H1 (cell line): Measurements from ENCODE around the gene SIPA1L3. TPM values are rescaled to one million over a fixed set of nuclear protein-coding genes. Genes with fewer than 3 reads are reported as not detected.

Experiments
- CTCF ChIA-PET: fragments of 300-600 bp; sonication (Branson Sonifier 250); formaldehyde crosslinking; loops from one replicate; lab custom pipeline; 2021; ENCODE audit not compliant: partially characterized antibody; lab: Charles Lee
- POLR2A ChIA-PET: fragments of 300-600 bp; sonication (Branson Sonifier 250); formaldehyde crosslinking; loops from one replicate; lab custom pipeline; 2021; ENCODE audit warnings: inconsistent platforms; ENCODE audit not compliant: partially characterized antibody; lab: Charles Lee
- DNase-seq, 2 experiments: peaks; one replicate each; pipeline versions ENCODE4 v3.0.0 to v3.0.0-alpha.2; 2010 to 2022; ENCODE audit warnings: low spot score in 2 of 2, low read depth in 1 of 2, mixed read lengths in 1 of 2
- FAIRE-seq: peaks from 2 replicates; lab custom pipeline; 2011; peaks lifted over from hg19 to GRCh38; lab: Jason Lieb, UNC
- H2AFZ ChIP-seq: 2 replicates; pipeline ENCODE4 v1.8.1; 2012; ENCODE audit warnings: low read length, inconsistent platforms
- H2AK5ac ChIP-seq: 2 replicates; pipeline ENCODE4 v1.6.1; 2013; ENCODE audit warnings: low read depth, low read length
- H2BK120ac ChIP-seq: replicated peaks from 2 replicates; pipeline ENCODE3; 2013; ENCODE audit warnings: low read depth, low read length, inconsistent platforms
- H2BK12ac ChIP-seq: 2 replicates; pipeline ENCODE4 v1.6.1; 2013; ENCODE audit warnings: low read depth, low read length
- H2BK15ac ChIP-seq: 2 replicates; pipeline ENCODE4 v1.6.1; 2013; ENCODE audit warnings: low read length
- H2BK20ac ChIP-seq: 2 replicates; pipeline ENCODE4 v1.6.1; 2013; ENCODE audit warnings: low read length
- H2BK5ac ChIP-seq: 2 replicates; pipeline ENCODE4 v1.6.1; 2013; ENCODE audit warnings: low read depth, low read length
- H3K14ac ChIP-seq: 2 replicates; pipeline ENCODE4 v1.6.1; 2013; ENCODE audit warnings: inconsistent platforms; ENCODE audit not compliant: insufficient read length
- H3K18ac ChIP-seq: 2 replicates; pipeline ENCODE4 v1.6.1; 2013; ENCODE audit warnings: low read length; ENCODE audit errors: extremely low read depth
- H3K23ac ChIP-seq: 2 replicates; pipeline ENCODE4 v1.6.1; 2013; ENCODE audit warnings: inconsistent platforms; ENCODE audit not compliant: insufficient read length
- H3K23me2 ChIP-seq: 2 replicates; pipeline ENCODE4 v1.6.1; 2013; ENCODE audit warnings: low read depth, low read length
- H3K27ac ChIP-seq: 2 replicates; pipeline ENCODE4 v1.6.1; 2011; ENCODE audit warnings: low read depth, low read length, inconsistent platforms
- H3K27me3 ChIP-seq, 4 experiments: replicated peaks in 1 of 4; 1 replicate in 1 of 4; 2 replicates in 3 of 4; pipeline versions ENCODE4 v1.6.1 to v1.8.1; 2011 to 2013; ENCODE audit warnings: low read length in 3 of 4, mild to moderate bottlenecking in 3 of 4, inconsistent platforms in 2 of 4, mixed read lengths in 2 of 4, moderate library complexity in 1 of 4; ENCODE audit not compliant: control insufficient read depth in 3 of 4, insufficient read depth in 3 of 4; ENCODE audit errors: extremely low read depth in 1 of 4
- H3K36me3 ChIP-seq, 4 experiments: 2 replicates each; pipeline versions ENCODE4 v1.6.1 to v1.8.1; 2011 to 2013; ENCODE audit warnings: mild to moderate bottlenecking in 4 of 4, low read length in 3 of 4, moderate library complexity in 2 of 4, control low read depth in 1 of 4, inconsistent platforms in 1 of 4; ENCODE audit not compliant: insufficient read depth in 4 of 4, control insufficient read depth in 2 of 4
- H3K4ac ChIP-seq: replicated peaks from 2 replicates; pipeline ENCODE3; 2013; ENCODE audit warnings: low read length, low read depth, mixed read lengths, inconsistent platforms; ENCODE audit not compliant: insufficient read length
- H3K4me1 ChIP-seq, 4 experiments: replicated peaks in 1 of 4; 1 replicate in 1 of 4; 2 replicates in 3 of 4; pipeline versions ENCODE4 v1.6.1 to v1.8.1; 2011 to 2013; ENCODE audit warnings: low read length in 3 of 4, inconsistent platforms in 2 of 4, mixed read lengths in 1 of 4; ENCODE audit not compliant: insufficient read depth in 4 of 4, control insufficient read depth in 3 of 4
- H3K4me2 ChIP-seq, 2 experiments: 2 replicates each; pipeline versions ENCODE4 v1.6.1 to v1.8.1; 2011 to 2013; ENCODE audit warnings: low read depth in 2 of 2, low read length in 2 of 2, control low read depth in 1 of 2, inconsistent platforms in 1 of 2, mild to moderate bottlenecking in 1 of 2; ENCODE audit not compliant: insufficient read depth in 1 of 2
- H3K4me3 ChIP-seq, 4 experiments: fragments of 200-600, 300-600 bp in 1 of 4; sonication (generic), shearing (Covaris generic), sonication (Bioruptor Twin) in 1 of 4; 2 replicates each; pipeline versions ENCODE4 v1.5.1 to v1.8.1; 2011 to 2016; ENCODE audit warnings: low read length in 4 of 4, low read depth in 3 of 4, control low read depth in 2 of 4, inconsistent platforms in 2 of 4, mild to moderate bottlenecking in 2 of 4, mixed read lengths in 1 of 4, moderate library complexity in 1 of 4; ENCODE audit not compliant: insufficient read depth in 2 of 4; ENCODE audit errors: extremely low read depth in 1 of 4
- H3K56ac ChIP-seq: replicated peaks from 2 replicates; pipeline ENCODE3; 2013; ENCODE audit warnings: low read depth, mild to moderate bottlenecking, mixed read lengths, low read length, inconsistent platforms; ENCODE audit not compliant: insufficient read length
- H3K79me1 ChIP-seq: 2 replicates; pipeline ENCODE4 v1.6.1; 2013; ENCODE audit warnings: low read depth, low read length, control low read depth
- H3K79me2 ChIP-seq, 2 experiments: 2 replicates each; pipeline versions ENCODE4 v1.6.1 to v1.8.1; 2012 to 2013; ENCODE audit warnings: low read length in 2 of 2, mild to moderate bottlenecking in 2 of 2, inconsistent platforms in 1 of 2; ENCODE audit not compliant: insufficient read depth in 2 of 2, control insufficient read depth in 1 of 2
- H3K9ac ChIP-seq, 4 experiments: replicated peaks in 1 of 4; 1 replicate in 1 of 4; 2 replicates in 3 of 4; pipeline versions ENCODE4 v1.6.1 to v1.8.1; 2011 to 2013; ENCODE audit warnings: low read depth in 3 of 4, low read length in 3 of 4, control low read depth in 2 of 4, mild to moderate bottlenecking in 2 of 4, moderate library complexity in 2 of 4, inconsistent platforms in 1 of 4; ENCODE audit errors: extremely low read depth in 1 of 4
- H3K9me3 ChIP-seq, 2 experiments: 2 replicates each; pipeline versions ENCODE4 v1.6.1 to v1.8.1; 2012 to 2013; ENCODE audit warnings: mild to moderate bottlenecking in 2 of 2, moderate library complexity in 2 of 2, control low read depth in 1 of 2, inconsistent platforms in 1 of 2, low read depth in 1 of 2, low read length in 1 of 2, mixed read lengths in 1 of 2; ENCODE audit not compliant: insufficient read depth in 2 of 2
- H4K20me1 ChIP-seq, 2 experiments: replicated peaks in 1 of 2; 2 replicates each; pipeline versions ENCODE3 to v1.8.1; 2011 to 2013; ENCODE audit warnings: inconsistent platforms in 2 of 2, low read length in 2 of 2, mild to moderate bottlenecking in 1 of 2; ENCODE audit not compliant: insufficient read depth in 2 of 2, control insufficient read depth in 1 of 2
- H4K5ac ChIP-seq: 2 replicates; pipeline ENCODE4 v1.6.1; 2013; ENCODE audit warnings: low read length, low read depth, mixed read lengths, inconsistent platforms; ENCODE audit not compliant: insufficient read length
- H4K8ac ChIP-seq: 2 replicates; pipeline ENCODE4 v1.8.0; 2013; ENCODE audit warnings: mild to moderate bottlenecking, moderate library complexity, low read length, inconsistent platforms; ENCODE audit not compliant: insufficient read depth; ENCODE audit errors: extremely low read depth
- H4K91ac ChIP-seq: replicated peaks from 2 replicates; pipeline ENCODE3; 2013; ENCODE audit warnings: low read length, mixed read lengths, inconsistent platforms; ENCODE audit not compliant: insufficient read length
- EZH2 ChIP-seq: fragments of 200-600 bp; sonication (generic); IDR thresholded peaks from 2 replicates; pipeline ENCODE4 v1.7.1; 2012; ENCODE audit warnings: low read depth, mild to moderate bottlenecking, moderate library complexity, low read length, inconsistent platforms; ENCODE audit not compliant: severe bottlenecking
- HDAC2 ChIP-seq, 2 experiments: fragments of 300-600 bp in 1 of 2; sonication (generic) in 1 of 2; IDR thresholded peaks; 2 replicates each; pipeline ENCODE4 v1.6.1; 2011 to 2012; ENCODE audit warnings: low read depth in 2 of 2, low read length in 2 of 2, mild to moderate bottlenecking in 2 of 2, moderate library complexity in 2 of 2, borderline replicate concordance in 1 of 2, inconsistent platforms in 1 of 2
- KDM1A ChIP-seq: fragments of 200-600, 300-600 bp; sonication (generic); IDR thresholded peaks from 2 replicates; pipeline ENCODE4 v1.7.1; 2016; ENCODE audit warnings: mild to moderate bottlenecking, low read length, borderline replicate concordance
- WGBS, 2 experiments: shearing (Covaris generic) in 1 of 2; methylation state at CpG; one replicate each; pipeline versions ENCODE4 v1.1.6 to v1.1.7; 2013 to 2015; ENCODE audit warnings: low lambda C conversion rate in 2 of 2, mixed read lengths in 2 of 2, inconsistent platforms in 1 of 2, low coverage in 1 of 2, missing lambda C conversion rate in 1 of 2; ENCODE audit not compliant: insufficient replicate concordance in 2 of 2, insufficient coverage in 1 of 2, insufficient read length in 1 of 2; ENCODE audit errors: extremely low coverage in 1 of 2, missing lambda C conversion rate in 1 of 2; 5-methylcytosine and 5-hydroxymethylcytosine counted together
- polyA plus RNA-seq, 7 experiments: library from polyadenylated mRNA; depleted of rRNA in 3 of 7; stranded (reverse) in 5 of 7; unstranded in 2 of 7; fragments of >200 nt in 5 of 7; fragments of 200-250 nt in 2 of 7; gene quantifications; 1 replicate in 5 of 7; 2 replicates in 1 of 7; 4 replicates in 1 of 7; pipeline versions ENCODE4 v1.2.1 to v1.2.3, GENCODE V29; 2011 to 2013; ENCODE audit warnings: missing spikeins in 2 of 7, mixed read lengths in 2 of 7
- total RNA-seq: library from RNA; stranded (reverse); fragmentation: NEBNext Ultra II Directional; extraction: Animal tissue kit (Norgen Biotek cat#: 25700); gene quantifications from 2 replicates; pipeline ENCODE4 v1.2.1, GENCODE V29; 2021

Gene SIPA1L3
- total and polyA plus RNA-seq, 2 of the 8 experiments (the other 6 are each of a cell fraction or from before 2014, with no cell fraction given): 15.0 to 54.9 TPM

DNA sequence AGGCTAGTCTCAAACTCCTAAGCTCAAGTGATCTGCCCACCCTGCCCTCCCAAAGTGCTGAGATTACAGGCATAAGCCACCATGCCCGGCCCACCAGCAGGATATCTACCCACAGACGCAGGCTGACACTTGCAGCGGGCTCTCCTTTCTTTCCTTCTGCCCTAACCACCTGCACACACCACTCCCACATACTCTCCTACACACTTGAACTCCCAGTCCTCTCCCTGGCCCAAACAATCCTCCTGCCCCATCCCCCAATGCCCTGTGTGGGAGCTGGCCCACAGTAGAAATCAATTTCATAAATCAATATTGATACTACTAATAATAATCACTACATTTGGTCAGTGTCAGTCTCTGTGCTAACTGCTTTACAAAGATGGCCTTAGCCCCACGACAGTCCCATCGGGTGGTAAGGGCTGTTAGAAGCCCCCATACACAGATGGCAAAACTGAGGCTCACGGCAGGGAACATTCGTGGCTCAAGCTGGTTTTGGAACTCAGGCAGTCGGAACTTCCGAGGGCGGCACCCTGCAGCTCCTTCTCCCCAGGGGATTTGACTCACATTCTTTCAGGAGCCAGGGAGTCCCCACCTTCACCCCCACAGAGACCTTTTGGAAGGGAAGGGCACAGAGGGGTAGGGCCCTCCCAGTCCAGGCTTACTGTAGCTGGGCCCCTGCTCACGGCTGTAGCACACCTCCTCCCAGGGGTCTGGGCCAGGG, 320.4 kb downstream of the SIPA1L3 start:
- Histone ChIP-seq H4K20me1 (peaks cover 0 to 5% of the 10 kb centered on the region in 2 experiments), H4K91ac (peak overlapping the region; percentile 97), H3K23ac (no peak overlapping the region), H2BK12ac (peak overlapping the region; percentile 76), H3K79me2 (peaks cover 0 to 7% of the 10 kb centered on the region in 2 experiments; a peak in 2 of 4 replicates), H3K27me3 (peaks cover 0 to 10% (median 5%) of the 10 kb centered on the region in 4 experiments; a peak in 3 of 7 replicates), H3K36me3 (no peaks in the 10 kb centered on the region), H3K56ac (no peak overlapping the region), H2BK120ac (no peak overlapping the region), H3K4me1 (peaks cover 6 to 17% (median 14%) of the 10 kb centered on the region in 4 experiments), H3K4me3 (peak overlapping the region in 3 of 4 experiments; percentile 35 to 55 (median 38); a peak in 7 of 8 replicates), H3K9ac (no peak overlapping the region), H4K8ac (no peak overlapping the region), H4K5ac (no peak overlapping the region), H3K9me3 (no peaks in the 10 kb centered on the region), H3K79me1 (peaks cover 4% of the 10 kb centered on the region; the same call in 1 of the 2 replicates), H2BK5ac (peak overlapping the region; percentile 94; the same call in 1 of the 2 replicates), H2BK15ac (peak overlapping the region; percentile 61; the same call in 1 of the 2 replicates), H3K14ac (no peak overlapping the region), H3K18ac (peak overlapping the region; percentile 78), H3K4me2 (peak overlapping the region; percentile 78 to 95), H3K23me2 (peaks cover 16% of the 10 kb centered on the region), H2AK5ac (0 out of 2 replicates have a peak overlapping the region, but pooled peaks have one; percentile 53), H2BK20ac (peak overlapping the region; percentile 83), H3K4ac (no peak overlapping the region), H3K27ac (peak overlapping the region; percentile 54; the same call in 1 of the 2 replicates), H2AFZ (no peak overlapping the region; the same call in 1 of the 2 replicates)
- 46% methylated on average over 11 of the region's 11 CpGs; no CpG with 5 or more reads in 1 of the 2 experiments for WGBS, 2 experiments
- TF ChIP-seq EZH2: no peak
- TF ChIP-seq HDAC2 (IDR thresholded peaks at IDR 0.05; ENCODE audit: borderline replicate concordance in 1 of 2, low read depth in 2 of 2, low read length in 2 of 2): peak in 1 of 2 experiments; percentile 97; a peak in 2 of 4 replicates
- TF ChIP-seq KDM1A: peak; percentile 99
- DNase-seq (no peak), FAIRE-seq (no peak)
- CTCF ChIA-PET: interaction anchor here (0.6 to 1.9 kb wide), 10 partner anchors 12 to 146 kb away, joined by 3 to 17 read pairs (median 4); no protein-coding TSS in a partner anchor
- POLR2A ChIA-PET: interaction anchor here (0.8 to 1.8 kb wide), 7 partner anchors 9 to 161 kb away, joined by 3 to 4 read pairs (median 3); partner anchors contain the start of gene SPRED3
